ENCODE results near the gene CCDC12. TPM values are rescaled to one million over a fixed set of nuclear protein-coding genes. Genes with fewer than 3 reads are reported as not detected.

The CCDC12 gene
- polyA plus RNA-seq, 12 donors: 28.1 to 48.9 (median 33.5) TPM; not detected in 1

GRCh38 chr3:46877406-46878125 lies 99.0 kb downstream of the CCDC12 start, which contains the start of gene PTH1R:
Gene PTH1R, plus strand, starts transcription at chr3:46877721. Its CDS starts 5,839 bp downstream, at chr3:46883560.
- no peak for DNase-seq

GRCh38 chr3:46876313-46877300 lies 99.9 kb downstream of the CCDC12 start:
- no peak for DNase-seq

- DNase-seq: no peak
These were observed 101.0 kb downstream of the CCDC12 start for GRCh38 chr3:46875560-46875959.

- DNase-seq: no peak
These were observed 102.1 kb downstream of the CCDC12 start for GRCh38 chr3:46874430-46874829.

GRCh38 chr3:46873521-46873920 lies 103.0 kb downstream of the CCDC12 start:
- DNase-seq: no peak

Other genes starting within 250 kb of the CCDC12 start
- 100 to 1,000 TPM in 11 of 12 donors, not detected in 1; 125 to 694 (median 337) TPM for gene MYL3, start 113.3 kb downstream of the CCDC12 start, polyA plus RNA-seq (ENCODE audit: insufficient read length in 12 of 12)
- gene PTH1R, start 99.0 kb downstream of the CCDC12 start, polyA plus RNA-seq (ENCODE audit: insufficient read length in 12 of 12): 100 to 1,000 TPM in 1 of 12 donors, 10 to 100 TPM in 3, 1 to 10 TPM in 7, not detected in 1; 5.6 to 130 (median 9.3) TPM
- 10 to 100 TPM in 10 of 12 donors, 1 to 10 TPM in 1, not detected in 1; 8.7 to 57.5 (median 12.1) TPM for gene NBEAL2, start 2.9 kb upstream of the CCDC12 start, polyA plus RNA-seq (ENCODE audit: insufficient read length in 12 of 12)
- 10 to 100 TPM; 34.7 to 54.7 (median 40.1) TPM for gene SETD2, start 187.4 kb upstream of the CCDC12 start, polyA plus RNA-seq (ENCODE audit: insufficient read length in 12 of 12)